ENCODE data around the gene ADIRF. TPM values are rescaled to one million over a fixed set of nuclear protein-coding genes. Genes with fewer than 3 reads are reported as not detected.
"Not testable (repeated sequence)": the region's sequence is repeated elsewhere in the genome, so short reads cannot be mapped to it uniquely, and the experiment has no call there.

Gene ADIRF
- total RNA-seq, 6 experiments from 2014 or later: 68.5 to 169 (median 145) TPM

DNA sequence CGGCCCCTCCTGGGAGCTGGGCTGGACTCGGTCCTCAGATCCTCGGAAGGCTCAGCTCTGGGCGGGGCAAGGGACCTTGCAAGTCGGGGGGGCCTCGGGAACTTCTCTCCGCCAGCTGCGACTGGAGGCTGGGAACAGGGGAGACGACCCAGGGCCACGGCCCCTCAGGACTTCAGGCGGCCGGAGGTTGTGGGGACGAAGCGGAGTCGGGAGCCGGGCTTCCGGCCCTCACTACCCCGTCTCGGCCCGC, 2.6 kb downstream of the ADIRF start:
- H3K4me1 Mint-ChIP-seq (ENCODE audit: low read depth): peaks cover 59% of the 10 kb centered on the region
- H3K9me3 Mint-ChIP-seq: no peaks in the 10 kb centered on the region
- DNase-seq: no peak
- peak overlapping the region; percentile 90 for H3K4me3 Mint-ChIP-seq
- peaks cover 9% of the 10 kb centered on the region; the same call in 1 of the 2 replicates for H3K27me3 Mint-ChIP-seq (ENCODE audit: insufficient read depth)
- H3K36me3 Mint-ChIP-seq (ENCODE audit: low read depth): peaks cover 13% of the 10 kb centered on the region
- peak overlapping the region; percentile 100 for H3K27ac Mint-ChIP-seq
- TF ChIP-seq CTCF (IDR thresholded peaks at IDR 0.05): no peak

DNA sequence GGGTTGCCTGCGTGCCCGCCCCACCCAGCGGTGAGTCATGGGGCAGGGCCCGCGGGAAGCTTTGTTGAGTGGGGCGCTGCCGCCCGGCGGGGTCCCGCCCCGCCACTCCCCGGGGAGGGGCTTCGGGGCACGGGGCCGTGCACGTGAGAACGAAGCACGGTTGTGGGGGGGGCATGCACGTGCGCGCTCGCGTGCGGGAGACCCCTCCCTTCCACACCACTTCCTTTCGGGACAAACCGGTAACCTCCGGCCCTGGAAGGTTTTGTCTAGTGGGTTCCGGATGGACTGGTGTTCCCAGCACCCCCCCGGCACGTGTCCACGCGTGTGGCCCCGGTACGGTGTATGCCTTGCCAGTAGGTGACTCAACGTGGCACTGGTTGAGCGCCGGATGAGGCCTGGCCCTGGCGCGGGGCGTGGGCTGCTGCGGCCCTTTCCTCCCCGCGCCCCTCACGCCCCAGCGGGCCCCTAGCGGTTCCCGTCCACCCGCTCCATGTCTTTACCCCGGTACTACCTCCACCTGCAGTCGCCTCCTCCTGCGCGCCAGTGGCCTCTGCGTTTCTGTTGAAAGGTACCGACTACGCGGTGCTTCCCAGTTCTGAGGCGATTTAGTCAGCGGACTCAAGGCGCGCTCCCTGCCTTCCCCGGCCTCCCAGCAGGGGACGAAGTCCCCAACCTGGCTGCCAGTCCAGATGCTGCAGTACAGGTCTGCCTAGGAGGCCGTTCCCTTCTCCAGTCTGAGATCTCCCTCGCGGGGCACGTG, 3.1 kb downstream of the ADIRF start:
- peaks cover 54% of the 10 kb centered on the region for H3K4me1 Mint-ChIP-seq (ENCODE audit: low read depth)
- peak; percentile 92 for DNase-seq
- peak overlapping the region; percentile 100 for H3K27ac Mint-ChIP-seq
- peak overlapping the region; percentile 90 for H3K4me3 Mint-ChIP-seq
- H3K9me3 Mint-ChIP-seq: no peaks in the 10 kb centered on the region
- peaks cover 9% of the 10 kb centered on the region; the same call in 1 of the 2 replicates for H3K27me3 Mint-ChIP-seq (ENCODE audit: insufficient read depth)
- H3K36me3 Mint-ChIP-seq (ENCODE audit: low read depth): peaks cover 13% of the 10 kb centered on the region
- TF ChIP-seq CTCF (IDR thresholded peaks at IDR 0.05): peak; percentile 40

DNA sequence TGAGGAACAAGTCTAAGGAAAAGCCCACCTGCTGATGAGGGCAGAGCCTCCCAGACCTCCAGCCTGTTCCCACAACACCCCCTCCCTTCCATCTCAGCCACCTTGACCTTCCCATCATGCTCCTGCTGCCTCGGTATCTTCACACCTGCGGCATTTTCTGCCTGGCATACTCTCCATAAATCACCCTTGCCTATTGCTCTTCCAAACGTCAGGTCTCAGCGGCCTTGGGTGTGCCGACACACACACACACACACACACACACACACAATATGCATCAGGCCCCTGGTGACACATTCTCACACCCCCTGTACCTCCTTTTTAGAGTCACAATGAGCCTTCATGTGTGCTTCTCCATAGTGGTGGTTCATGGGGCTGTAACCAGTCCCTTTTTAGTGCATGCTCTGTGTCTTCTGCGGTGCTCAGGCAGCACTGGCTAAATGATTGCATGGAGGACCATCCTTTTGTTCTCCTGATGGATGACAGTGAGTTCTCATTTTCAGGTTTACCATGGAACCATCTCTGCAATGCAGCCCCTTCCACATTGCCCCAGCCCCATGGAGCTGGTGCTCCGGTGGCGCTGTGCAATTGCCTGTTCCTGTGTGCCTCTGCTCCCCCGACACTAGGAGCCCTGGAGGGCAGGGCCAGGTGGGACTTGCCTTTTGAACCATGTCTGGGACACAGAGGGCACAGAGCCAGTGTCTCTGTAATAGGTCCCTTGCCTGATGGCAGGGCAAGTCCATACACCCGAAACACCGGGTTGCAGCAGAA, 4.5 kb downstream of the ADIRF start:
- no peak for TF ChIP-seq CTCF (IDR thresholded peaks at IDR 0.05)
- H3K9me3 Mint-ChIP-seq: no peaks in the 10 kb centered on the region
- H3K36me3 Mint-ChIP-seq (ENCODE audit: low read depth): peaks cover 13% of the 10 kb centered on the region
- DNase-seq: no peak
- peaks cover 44% of the 10 kb centered on the region for H3K4me1 Mint-ChIP-seq (ENCODE audit: low read depth)
- peak overlapping the region; percentile 18; the same call in 1 of the 2 replicates for H3K4me3 Mint-ChIP-seq
- peak overlapping the region; percentile 100 for H3K27ac Mint-ChIP-seq
- H3K27me3 Mint-ChIP-seq (ENCODE audit: insufficient read depth): peaks cover 9% of the 10 kb centered on the region; the same call in 1 of the 2 replicates

DNA sequence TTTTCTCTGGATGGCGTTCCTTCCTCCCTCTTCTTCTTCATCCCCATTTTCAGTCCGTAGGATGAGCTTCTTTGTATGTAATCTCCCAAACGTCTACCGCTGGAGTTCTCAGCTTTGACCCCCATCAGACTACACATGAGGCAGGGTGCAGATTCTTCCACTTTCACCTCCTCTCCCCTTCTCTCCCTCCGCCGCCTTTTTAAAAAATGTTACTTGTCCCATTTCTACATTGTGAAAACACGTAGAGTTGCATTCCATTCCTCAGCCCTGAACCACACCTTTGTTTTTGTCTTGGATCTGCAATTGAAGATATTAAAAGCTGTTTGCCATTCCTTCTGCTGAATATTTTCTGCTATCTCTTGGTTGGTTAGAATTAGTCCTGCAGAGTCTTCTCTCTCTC, 6.2 kb downstream of the ADIRF start:
- no peak for DNase-seq
- peaks cover 9% of the 10 kb centered on the region; the same call in 1 of the 2 replicates for H3K27me3 Mint-ChIP-seq (ENCODE audit: insufficient read depth)
- H3K4me1 Mint-ChIP-seq (ENCODE audit: low read depth): peaks cover 44% of the 10 kb centered on the region
- H3K36me3 Mint-ChIP-seq (ENCODE audit: low read depth): peaks cover 13% of the 10 kb centered on the region
- H3K9me3 Mint-ChIP-seq: no peaks in the 10 kb centered on the region
- TF ChIP-seq CTCF (IDR thresholded peaks at IDR 0.05): no peak
- no peak overlapping the region for H3K27ac Mint-ChIP-seq
- no peak overlapping the region for H3K4me3 Mint-ChIP-seq

- DNase-seq: no peak
- H3K27ac Mint-ChIP-seq: no peak overlapping the region
- no peak for TF ChIP-seq CTCF (IDR thresholded peaks at IDR 0.05)
- peaks cover 8% of the 10 kb centered on the region; the same call in 1 of the 2 replicates for H3K27me3 Mint-ChIP-seq (ENCODE audit: insufficient read depth)
- no peaks in the 10 kb centered on the region for H3K9me3 Mint-ChIP-seq
- peaks cover 13% of the 10 kb centered on the region for H3K36me3 Mint-ChIP-seq (ENCODE audit: low read depth)
- peaks cover 39% of the 10 kb centered on the region for H3K4me1 Mint-ChIP-seq (ENCODE audit: low read depth)
- H3K4me3 Mint-ChIP-seq: no peak overlapping the region
These were observed 8.2 kb downstream of the ADIRF start for GRCh38 chr10:86976362-86977056.

DNA sequence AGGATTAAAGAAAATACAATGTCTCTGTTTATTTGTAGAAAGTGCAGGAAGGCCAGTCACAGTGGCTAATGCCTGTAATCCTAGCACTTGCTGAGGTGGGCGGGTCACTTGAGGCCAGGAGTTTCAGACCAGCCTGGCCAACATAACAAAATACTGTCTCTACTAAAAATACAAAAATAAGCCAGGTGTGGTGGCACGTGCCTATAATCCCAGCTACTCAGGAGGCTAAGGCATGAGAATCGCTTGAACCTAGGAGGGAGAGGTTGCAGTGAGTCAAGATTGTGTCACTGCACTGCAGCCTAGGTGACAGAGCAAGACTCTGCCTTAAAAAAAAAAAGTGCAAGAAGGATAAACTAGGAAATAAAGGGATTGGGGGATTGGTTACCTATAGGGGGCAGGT, 10.2 kb downstream of the ADIRF start:
- H3K4me3 Mint-ChIP-seq; H3K36me3 Mint-ChIP-seq (ENCODE audit: low read depth); H3K27me3 Mint-ChIP-seq (ENCODE audit: insufficient read depth); DNase-seq; H3K9me3 Mint-ChIP-seq: not testable (repeated sequence)
- Mint-ChIP-seq H3K4me1 (ENCODE audit: low read depth) (peaks cover 25% of the 10 kb centered on the region), H3K27ac (peak overlapping the region; percentile 0; the same call in 1 of the 2 replicates)
